ENCODE measurements around the gene BUB3. TPM values are rescaled to one million over a fixed set of nuclear protein-coding genes. Genes with fewer than 3 reads are reported as not detected.

The BUB3 gene
- total and polyA plus RNA-seq, 2 experiments from 2014 or later, result 243 to 272 TPM

GRCh38 chr10:123134343-123134914, 19.8 kb upstream of the BUB3 start:
- Histone ChIP-seq H3K27ac (ENCODE audit: low read depth) (no peak overlapping the region), H3K79me2 (replicated peaks; ENCODE audit: insufficient read depth) (no peaks in the 10 kb centered on the region), H3K27me3 (ENCODE audit: insufficient read depth) (peaks cover 100% of the 10 kb centered on the region), H3K36me3 (ENCODE audit: insufficient read depth) (no peaks in the 10 kb centered on the region), H4K20me1 (replicated peaks; ENCODE audit: insufficient read depth) (peaks cover 5% of the 10 kb centered on the region), H3F3A (replicated peaks; ENCODE audit: low read depth) (peaks cover 24% of the 10 kb centered on the region; the same call in 1 of the 2 replicates), H3K4me3 (peak overlapping the region; percentile 57), H3K4me2 (peak overlapping the region; percentile 87), H3K4me1 (ENCODE audit: insufficient read depth) (peaks cover 23% of the 10 kb centered on the region), H3K9me2 (ENCODE audit: insufficient read depth) (no peaks in the 10 kb centered on the region), H2AFZ (peak overlapping the region; percentile 83; the same call in 1 of the 2 replicates)
- ATAC-seq (no peak), DNase-seq (ENCODE audit: low spot score) (peak; percentile 52)
- Mint-ChIP-seq H3K36me3 (ENCODE audit: low read depth) (no peaks in the 10 kb centered on the region; the same call in 2 of the 3 replicates), H3K4me1 (peaks cover 31% of the 10 kb centered on the region), H3K9me3 (peaks cover 12% of the 10 kb centered on the region), H3K4me3 (peak overlapping the region; percentile 75), H3K27ac (no peak overlapping the region), H3K27me3 (ENCODE audit: insufficient read depth, low read depth, poor library complexity) (peaks cover 94% of the 10 kb centered on the region)
- peak; percentile 82 for TF ChIP-seq EZH2phosphoT487 (IDR thresholded peaks at IDR 0.05; ENCODE audit: unreplicated experiment)
- no peak for TF ChIP-seq ETS1 (IDR thresholded peaks at IDR 0.05)
- TF ChIP-seq EZH2 (IDR thresholded peaks at IDR 0.05; ENCODE audit: low read depth, unreplicated experiment), result peak; percentile 89

GRCh38 chr10:123134915-123135414, 19.2 kb upstream of the BUB3 start:
- Histone ChIP-seq H3K79me2 (replicated peaks; ENCODE audit: insufficient read depth) (no peaks in the 10 kb centered on the region), H2AFZ (peak overlapping the region; percentile 83; the same call in 1 of the 2 replicates), H3K27me3 (ENCODE audit: insufficient read depth) (peaks cover 100% of the 10 kb centered on the region), H3K9me2 (ENCODE audit: insufficient read depth) (no peaks in the 10 kb centered on the region), H3K4me3 (peak overlapping the region; percentile 57), H4K20me1 (replicated peaks; ENCODE audit: insufficient read depth) (peaks cover 5% of the 10 kb centered on the region), H3F3A (replicated peaks; ENCODE audit: low read depth) (peaks cover 24% of the 10 kb centered on the region; the same call in 1 of the 2 replicates), H3K4me1 (ENCODE audit: insufficient read depth) (peaks cover 28% of the 10 kb centered on the region), H3K27ac (ENCODE audit: low read depth) (no peak overlapping the region), H3K4me2 (peak overlapping the region; percentile 87), H3K36me3 (ENCODE audit: insufficient read depth) (no peaks in the 10 kb centered on the region)
- H3K27ac Mint-ChIP-seq, result no peak overlapping the region
- H3K4me3 Mint-ChIP-seq, result peak overlapping the region; percentile 75
- peaks cover 94% of the 10 kb centered on the region for H3K27me3 Mint-ChIP-seq (ENCODE audit: insufficient read depth, low read depth, poor library complexity)
- DNase-seq (ENCODE audit: low spot score) (peak; percentile 42), ATAC-seq (peak; percentile 3)
- peaks cover 12% of the 10 kb centered on the region for H3K9me3 Mint-ChIP-seq
- peaks cover 35% of the 10 kb centered on the region for H3K4me1 Mint-ChIP-seq
- no peaks in the 10 kb centered on the region; the same call in 2 of the 3 replicates for H3K36me3 Mint-ChIP-seq (ENCODE audit: low read depth)
- no peak for TF ChIP-seq NANOG (IDR thresholded peaks at IDR 0.05; ENCODE audit: borderline replicate concordance)
- no peak for TF ChIP-seq STAT1 (IDR thresholded peaks at IDR 0.05; ENCODE audit: unreplicated experiment)
- no peak for TF ChIP-seq JUNB (IDR thresholded peaks at IDR 0.05; ENCODE audit: unreplicated experiment)
- no peak for TF ChIP-seq CTCF (conservative IDR thresholded peaks at IDR 0.05; ENCODE audit: low read depth in 2 of 2)
- no peak for TF ChIP-seq ZNF114 (CRISPR knock-in tag; IDR thresholded peaks at IDR 0.05)
- TF ChIP-seq ZNF462 (CRISPR knock-in tag; IDR thresholded peaks at IDR 0.05), result no peak
- no peak for TF ChIP-seq EZH2phosphoT487 (IDR thresholded peaks at IDR 0.05; ENCODE audit: unreplicated experiment)
